ENCODE measurements around the gene RIN3.

RIN3 gene

GRCh38 chr14:92490239-92490959 lies 23.2 kb upstream of the RIN3 start:
- in situ Hi-C loops (cut with HindIII; ENCODE audit: low sequenced_read_pairs) = no loop called here
- H3K4me3 ChIP-seq (ENCODE audit: low read depth, low read length) = no peak overlapping the region
- no peak for DNase-seq (ENCODE audit: low read depth, low spot score)
- TF ChIP-seq, protein P1, sequence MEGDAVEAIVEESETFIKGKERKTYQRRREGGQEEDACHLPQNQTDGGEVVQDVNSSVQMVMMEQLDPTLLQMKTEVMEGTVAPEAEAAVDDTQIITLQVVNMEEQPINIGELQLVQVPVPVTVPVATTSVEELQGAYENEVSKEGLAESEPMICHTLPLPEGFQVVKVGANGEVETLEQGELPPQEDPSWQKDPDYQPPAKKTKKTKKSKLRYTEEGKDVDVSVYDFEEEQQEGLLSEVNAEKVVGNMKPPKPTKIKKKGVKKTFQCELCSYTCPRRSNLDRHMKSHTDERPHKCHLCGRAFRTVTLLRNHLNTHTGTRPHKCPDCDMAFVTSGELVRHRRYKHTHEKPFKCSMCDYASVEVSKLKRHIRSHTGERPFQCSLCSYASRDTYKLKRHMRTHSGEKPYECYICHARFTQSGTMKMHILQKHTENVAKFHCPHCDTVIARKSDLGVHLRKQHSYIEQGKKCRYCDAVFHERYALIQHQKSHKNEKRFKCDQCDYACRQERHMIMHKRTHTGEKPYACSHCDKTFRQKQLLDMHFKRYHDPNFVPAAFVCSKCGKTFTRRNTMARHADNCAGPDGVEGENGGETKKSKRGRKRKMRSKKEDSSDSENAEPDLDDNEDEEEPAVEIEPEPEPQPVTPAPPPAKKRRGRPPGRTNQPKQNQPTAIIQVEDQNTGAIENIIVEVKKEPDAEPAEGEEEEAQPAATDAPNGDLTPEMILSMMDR (IDR thresholded peaks at IDR 0.05; ENCODE audit: low read depth, low read length) = no peak

DNA sequence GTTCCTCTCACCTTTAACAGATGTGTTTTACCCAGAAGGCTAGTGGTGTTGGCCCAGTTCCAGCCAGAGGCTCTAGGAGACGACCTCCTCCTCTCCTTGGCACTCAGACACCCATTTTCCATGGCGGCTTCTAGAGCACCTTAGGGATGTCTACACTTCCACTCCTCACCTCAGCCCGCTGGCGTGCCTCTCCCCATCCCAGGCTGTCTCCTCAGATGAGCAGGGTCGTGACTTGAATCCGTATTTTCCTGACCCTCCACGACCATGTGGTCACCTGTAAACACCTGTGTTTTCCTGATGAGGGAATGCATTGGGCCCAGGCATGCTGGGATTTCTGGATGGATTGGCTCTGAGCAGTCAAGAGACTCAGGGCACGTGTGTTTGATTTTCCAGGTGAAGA lies 21.8 kb upstream of the RIN3 start:
- no peak for DNase-seq (ENCODE audit: low read depth, low spot score)
- in situ Hi-C loops (cut with HindIII; ENCODE audit: low sequenced_read_pairs) = no loop called here

DNA sequence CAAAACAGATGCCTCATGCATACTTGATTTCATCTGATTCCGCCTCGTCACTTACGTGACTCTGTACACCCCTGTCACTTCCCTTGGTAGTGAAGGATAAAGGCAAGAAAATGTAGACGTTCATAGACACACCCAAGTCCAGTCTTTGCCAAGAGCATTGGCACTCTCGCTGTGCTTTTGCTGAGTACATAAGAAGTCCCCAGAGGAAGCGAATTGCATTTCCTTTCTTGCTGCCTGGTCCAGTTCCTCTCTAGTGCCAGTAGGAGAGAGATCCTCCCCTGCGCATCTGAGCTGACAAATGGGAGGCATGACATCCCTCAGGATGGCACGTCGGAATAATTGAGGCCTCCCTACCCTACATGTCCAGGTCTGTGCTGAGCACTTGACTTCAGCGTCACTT lies 21.3 kb upstream of the RIN3 start:
- TF ChIP-seq, protein P1 (IDR thresholded peaks at IDR 0.05; ENCODE audit: low read depth, low read length) = no peak
- in situ Hi-C loops (cut with HindIII; ENCODE audit: low sequenced_read_pairs) = no loop called here
- H3K4me3 ChIP-seq (ENCODE audit: low read depth, low read length) = no peak overlapping the region
- no peak for DNase-seq (ENCODE audit: low read depth, low spot score)

More for the DNA sequence above, 21.8 kb upstream of the RIN3 start:
- H3K4me3 ChIP-seq (ENCODE audit: low read depth, low read length) = no peak overlapping the region
- TF ChIP-seq, protein P1 (IDR thresholded peaks at IDR 0.05; ENCODE audit: low read depth, low read length) = no peak

DNA sequence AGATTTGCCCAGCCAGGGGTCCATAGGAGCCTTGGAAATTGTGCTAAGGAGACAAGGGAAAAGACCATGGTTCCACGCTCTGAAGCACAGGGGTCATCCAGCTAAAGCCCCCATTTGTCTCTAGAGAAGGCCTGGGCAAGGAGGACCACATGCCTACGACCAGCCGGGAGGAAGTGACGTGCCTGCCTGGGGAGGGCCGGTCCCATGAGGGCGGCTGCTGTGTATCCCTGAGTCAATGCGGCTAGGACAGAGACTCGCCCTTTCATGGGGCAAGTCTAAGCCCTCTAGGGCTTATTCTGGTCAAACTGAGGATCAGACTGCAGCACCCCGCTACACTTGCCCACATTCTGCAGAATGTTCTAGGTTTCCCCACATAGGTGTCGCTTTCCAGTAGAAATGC lies 20.6 kb upstream of the RIN3 start:
- in situ Hi-C loops (cut with HindIII; ENCODE audit: low sequenced_read_pairs) = no loop called here
- no peak for DNase-seq (ENCODE audit: low read depth, low spot score)
- TF ChIP-seq, protein P1 (IDR thresholded peaks at IDR 0.05; ENCODE audit: low read depth, low read length) = no peak
- no peak overlapping the region for H3K4me3 ChIP-seq (ENCODE audit: low read depth, low read length)

- in situ Hi-C loops (cut with HindIII; ENCODE audit: low sequenced_read_pairs) = no loop called here
- H3K4me3 ChIP-seq (ENCODE audit: low read depth, low read length) = no peak overlapping the region
- DNase-seq (ENCODE audit: low read depth, low spot score) = no peak
- TF ChIP-seq, protein P1 (IDR thresholded peaks at IDR 0.05; ENCODE audit: low read depth, low read length) = no peak
Observed at GRCh38 chr14:92493492-92493891, 20.1 kb upstream of the RIN3 start.

DNA sequence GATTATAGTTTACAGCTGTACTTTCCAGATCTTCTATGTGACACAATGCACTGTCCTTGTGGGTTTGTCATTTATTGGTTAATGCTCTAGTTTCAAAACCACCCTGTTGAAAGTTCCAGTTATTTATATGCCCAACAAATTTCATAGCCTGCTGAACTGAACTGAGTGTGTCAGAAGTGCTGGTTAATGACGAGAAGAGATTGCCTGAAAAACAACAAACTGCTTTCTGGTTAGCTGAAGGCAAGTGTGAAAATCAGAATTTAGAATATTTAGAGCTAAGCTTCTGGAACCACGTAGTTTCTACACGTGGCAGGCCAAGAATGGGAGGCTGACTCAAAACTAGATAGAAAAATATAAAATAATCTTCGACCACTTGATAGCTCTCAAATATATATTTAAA lies 19.1 kb upstream of the RIN3 start:
- H3K4me3 ChIP-seq (ENCODE audit: low read depth, low read length) = no peak overlapping the region
- DNase-seq (ENCODE audit: low read depth, low spot score) = no peak
- TF ChIP-seq, protein P1 (IDR thresholded peaks at IDR 0.05; ENCODE audit: low read depth, low read length) = no peak
- in situ Hi-C loops (cut with HindIII; ENCODE audit: low sequenced_read_pairs) = no loop called here
